ENCODE results near the gene LMX1A.

LMX1A gene

GRCh38 chr1:165328136-165328535 lies 28.4 kb downstream of the LMX1A start:
- no peak overlapping the region for H2BK5ac ChIP-seq (ENCODE audit: low read depth, low read length, poor library complexity, severe bottlenecking)
- no peak overlapping the region for H3K18ac ChIP-seq (ENCODE audit: low read depth in 1 of 2, low read length in 2 of 2)
- H2BK120ac ChIP-seq (ENCODE audit: low read depth, low read length) = no peak overlapping the region
- H3K27ac ChIP-seq (ENCODE audit: low read length, poor library complexity, severe bottlenecking) = no peak overlapping the region
- H3K36me3 ChIP-seq (ENCODE audit: control insufficient read depth in 1 of 2, insufficient read depth in 2 of 2, low read depth in 1 of 2, low read length in 2 of 2) = no peaks in the 10 kb centered on the region
- H3K4me3 ChIP-seq (ENCODE audit: insufficient read depth in 1 of 2, low read depth in 1 of 2, low read length in 2 of 2) = no peak overlapping the region
- H2BK12ac ChIP-seq (ENCODE audit: low read length in 2 of 2) = no peak overlapping the region
- no peak overlapping the region for H3K23ac ChIP-seq (ENCODE audit: low read length in 2 of 2)
- H2AK5ac ChIP-seq (ENCODE audit: low read length, severe bottlenecking) = no peak overlapping the region
- no peak overlapping the region for H4K91ac ChIP-seq (ENCODE audit: low read length)
- H3K9me3 ChIP-seq (ENCODE audit: control insufficient read depth, low read length) = no peaks in the 10 kb centered on the region
- H2BK15ac ChIP-seq (ENCODE audit: low read depth, poor library complexity, severe bottlenecking) = no peak overlapping the region
- H4K8ac ChIP-seq (ENCODE audit: low read length) = no peak overlapping the region
- H3K79me1 ChIP-seq (replicated peaks; ENCODE audit: low read length, poor library complexity, severe bottlenecking) = no peaks in the 10 kb centered on the region
- 70% methylated on average over 3 of the region's 3 CpGs for WGBS
- no peak overlapping the region for H3K4ac ChIP-seq (ENCODE audit: low read depth in 1 of 2, low read length in 2 of 2)
- no peak overlapping the region for H3K4me2 ChIP-seq (ENCODE audit: low read length, poor library complexity, severe bottlenecking)
- H3K4me1 ChIP-seq (ENCODE audit: control insufficient read depth, insufficient read depth, low read depth, low read length) = no peaks in the 10 kb centered on the region
- no peak overlapping the region for H2AFZ ChIP-seq (ENCODE audit: low read depth, low read length)
- no peak overlapping the region for H3K9ac ChIP-seq (ENCODE audit: low read length)
- H3K14ac ChIP-seq (ENCODE audit: low read length in 2 of 2) = no peak overlapping the region
- peaks cover 0 to 22% of the 10 kb centered on the region in 2 experiments for H3K27me3 ChIP-seq (ENCODE audit: control insufficient read depth in 1 of 2, insufficient read depth in 1 of 2, low read length in 2 of 2)
- no peak for DNase-seq

- H4K91ac ChIP-seq (ENCODE audit: low read length) = no peak overlapping the region
- no peak overlapping the region for H3K4me2 ChIP-seq (ENCODE audit: low read length, poor library complexity, severe bottlenecking)
- H3K79me1 ChIP-seq (replicated peaks; ENCODE audit: low read length, poor library complexity, severe bottlenecking) = no peaks in the 10 kb centered on the region
- no peaks in the 10 kb centered on the region for H3K36me3 ChIP-seq (ENCODE audit: control insufficient read depth in 1 of 2, insufficient read depth in 2 of 2, low read depth in 1 of 2, low read length in 2 of 2)
- H3K18ac ChIP-seq (ENCODE audit: low read depth in 1 of 2, low read length in 2 of 2) = no peak overlapping the region
- H3K14ac ChIP-seq (ENCODE audit: low read length in 2 of 2) = no peak overlapping the region
- H4K8ac ChIP-seq (ENCODE audit: low read length) = no peak overlapping the region
- no peak overlapping the region for H2BK120ac ChIP-seq (ENCODE audit: low read depth, low read length)
- no peak overlapping the region for H2AK5ac ChIP-seq (ENCODE audit: low read length, severe bottlenecking)
- 39% methylated on average over 2 of the region's 2 CpGs for WGBS
- H3K23ac ChIP-seq (ENCODE audit: low read length in 2 of 2) = no peak overlapping the region
- peaks cover 0 to 22% of the 10 kb centered on the region in 2 experiments for H3K27me3 ChIP-seq (ENCODE audit: control insufficient read depth in 1 of 2, insufficient read depth in 1 of 2, low read length in 2 of 2)
- no peak for DNase-seq
- H3K27ac ChIP-seq (ENCODE audit: low read length, poor library complexity, severe bottlenecking) = no peak overlapping the region
- H3K9me3 ChIP-seq (ENCODE audit: control insufficient read depth, low read length) = no peaks in the 10 kb centered on the region
- H3K9ac ChIP-seq (ENCODE audit: low read length) = no peak overlapping the region
- H2BK12ac ChIP-seq (ENCODE audit: low read length in 2 of 2) = no peak overlapping the region
- H2AFZ ChIP-seq (ENCODE audit: low read depth, low read length) = no peak overlapping the region
- no peak overlapping the region for H2BK15ac ChIP-seq (ENCODE audit: low read depth, poor library complexity, severe bottlenecking)
- no peak overlapping the region for H2BK5ac ChIP-seq (ENCODE audit: low read depth, low read length, poor library complexity, severe bottlenecking)
- no peak overlapping the region for H3K4me3 ChIP-seq (ENCODE audit: insufficient read depth in 1 of 2, low read depth in 1 of 2, low read length in 2 of 2)
- H3K4me1 ChIP-seq (ENCODE audit: control insufficient read depth, insufficient read depth, low read depth, low read length) = no peaks in the 10 kb centered on the region
- no peak overlapping the region for H3K4ac ChIP-seq (ENCODE audit: low read depth in 1 of 2, low read length in 2 of 2)
Measured at GRCh38 chr1:165327538-165327937, 29.0 kb downstream of the LMX1A start.

- no peak overlapping the region for H2BK5ac ChIP-seq (ENCODE audit: low read depth, low read length, poor library complexity, severe bottlenecking)
- H3K36me3 ChIP-seq (ENCODE audit: control insufficient read depth in 1 of 2, insufficient read depth in 2 of 2, low read depth in 1 of 2, low read length in 2 of 2) = no peaks in the 10 kb centered on the region
- H3K4me1 ChIP-seq (ENCODE audit: control insufficient read depth, insufficient read depth, low read depth, low read length) = no peaks in the 10 kb centered on the region
- H3K9me3 ChIP-seq (ENCODE audit: control insufficient read depth, low read length) = no peaks in the 10 kb centered on the region
- no peak overlapping the region for H3K27ac ChIP-seq (ENCODE audit: low read length, poor library complexity, severe bottlenecking)
- H3K27me3 ChIP-seq (ENCODE audit: control insufficient read depth in 1 of 2, insufficient read depth in 1 of 2, low read length in 2 of 2) = peaks cover 0 to 22% of the 10 kb centered on the region in 2 experiments
- H2BK120ac ChIP-seq (ENCODE audit: low read depth, low read length) = no peak overlapping the region
- no peak overlapping the region for H3K9ac ChIP-seq (ENCODE audit: low read length)
- no peak for DNase-seq
- H2BK12ac ChIP-seq (ENCODE audit: low read length in 2 of 2) = no peak overlapping the region
- WGBS = 49% methylated on average over 6 of the region's 7 CpGs
- no peak overlapping the region for H3K23ac ChIP-seq (ENCODE audit: low read length in 2 of 2)
- H2AK5ac ChIP-seq (ENCODE audit: low read length, severe bottlenecking) = no peak overlapping the region
- no peak overlapping the region for H2AFZ ChIP-seq (ENCODE audit: low read depth, low read length)
- H3K18ac ChIP-seq (ENCODE audit: low read depth in 1 of 2, low read length in 2 of 2) = no peak overlapping the region
- no peak overlapping the region for H3K4me3 ChIP-seq (ENCODE audit: insufficient read depth in 1 of 2, low read depth in 1 of 2, low read length in 2 of 2)
- H3K14ac ChIP-seq (ENCODE audit: low read length in 2 of 2) = no peak overlapping the region
- H4K8ac ChIP-seq (ENCODE audit: low read length) = no peak overlapping the region
- no peak overlapping the region for H4K91ac ChIP-seq (ENCODE audit: low read length)
- H3K79me1 ChIP-seq (replicated peaks; ENCODE audit: low read length, poor library complexity, severe bottlenecking) = no peaks in the 10 kb centered on the region
- no peak overlapping the region for H2BK15ac ChIP-seq (ENCODE audit: low read depth, poor library complexity, severe bottlenecking)
- H3K4me2 ChIP-seq (ENCODE audit: low read length, poor library complexity, severe bottlenecking) = no peak overlapping the region
- no peak overlapping the region for H3K4ac ChIP-seq (ENCODE audit: low read depth in 1 of 2, low read length in 2 of 2)
Measured at GRCh38 chr1:165325460-165326203, 30.9 kb downstream of the LMX1A start.

- Histone ChIP-seq H2AFZ (ENCODE audit: low read depth, low read length) (no peak overlapping the region), H3K4me3 (ENCODE audit: insufficient read depth in 1 of 2, low read depth in 1 of 2, low read length in 2 of 2) (no peak overlapping the region), H3K36me3 (ENCODE audit: control insufficient read depth in 1 of 2, insufficient read depth in 2 of 2, low read depth in 1 of 2, low read length in 2 of 2) (no peaks in the 10 kb centered on the region), H3K27ac (ENCODE audit: low read length, poor library complexity, severe bottlenecking) (no peak overlapping the region), H3K9ac (ENCODE audit: low read length) (no peak overlapping the region), H3K23ac (ENCODE audit: low read length in 2 of 2) (no peak overlapping the region), H2BK5ac (ENCODE audit: low read depth, low read length, poor library complexity, severe bottlenecking) (no peak overlapping the region), H2AK5ac (ENCODE audit: low read length, severe bottlenecking) (no peak overlapping the region), H3K18ac (ENCODE audit: low read depth in 1 of 2, low read length in 2 of 2) (no peak overlapping the region), H3K4me1 (ENCODE audit: control insufficient read depth, insufficient read depth, low read depth, low read length) (no peaks in the 10 kb centered on the region), H2BK15ac (ENCODE audit: low read depth, poor library complexity, severe bottlenecking) (no peak overlapping the region), H2BK12ac (ENCODE audit: low read length in 2 of 2) (no peak overlapping the region), H3K27me3 (ENCODE audit: control insufficient read depth in 1 of 2, insufficient read depth in 1 of 2, low read length in 2 of 2) (peaks cover 0 to 26% of the 10 kb centered on the region in 2 experiments), H3K4me2 (ENCODE audit: low read length, poor library complexity, severe bottlenecking) (no peak overlapping the region), H3K14ac (ENCODE audit: low read length in 2 of 2) (no peak overlapping the region), H3K79me1 (replicated peaks; ENCODE audit: low read length, poor library complexity, severe bottlenecking) (no peaks in the 10 kb centered on the region), H3K4ac (ENCODE audit: low read depth in 1 of 2, low read length in 2 of 2) (no peak overlapping the region), H4K8ac (ENCODE audit: low read length) (no peak overlapping the region), H3K9me3 (ENCODE audit: control insufficient read depth, low read length) (no peaks in the 10 kb centered on the region), H4K91ac (ENCODE audit: low read length) (no peak overlapping the region), H2BK120ac (ENCODE audit: low read depth, low read length) (no peak overlapping the region)
- DNase-seq = no peak
- WGBS = 48% methylated on average over 5 of the region's 5 CpGs
Measured at GRCh38 chr1:165324050-165324449, 32.5 kb downstream of the LMX1A start.

Measured in mesenchymal stem cell (in vitro differentiated cells and primary cell).